Stimulated activated CD8-positive, alpha-beta memory T cell treated with anti-CD3 and anti-CD28 coated beads, Interleukin-15, amount 100 ng/mL, for 24 hours (primary cell): ENCODE results near the gene VPS13C.

Experiments
- DNase-seq: peaks from one replicate; pipeline ENCODE4 v3.0.0-alpha.2; 2020; ENCODE audit warnings: low read depth

Gene VPS13C, protein sequence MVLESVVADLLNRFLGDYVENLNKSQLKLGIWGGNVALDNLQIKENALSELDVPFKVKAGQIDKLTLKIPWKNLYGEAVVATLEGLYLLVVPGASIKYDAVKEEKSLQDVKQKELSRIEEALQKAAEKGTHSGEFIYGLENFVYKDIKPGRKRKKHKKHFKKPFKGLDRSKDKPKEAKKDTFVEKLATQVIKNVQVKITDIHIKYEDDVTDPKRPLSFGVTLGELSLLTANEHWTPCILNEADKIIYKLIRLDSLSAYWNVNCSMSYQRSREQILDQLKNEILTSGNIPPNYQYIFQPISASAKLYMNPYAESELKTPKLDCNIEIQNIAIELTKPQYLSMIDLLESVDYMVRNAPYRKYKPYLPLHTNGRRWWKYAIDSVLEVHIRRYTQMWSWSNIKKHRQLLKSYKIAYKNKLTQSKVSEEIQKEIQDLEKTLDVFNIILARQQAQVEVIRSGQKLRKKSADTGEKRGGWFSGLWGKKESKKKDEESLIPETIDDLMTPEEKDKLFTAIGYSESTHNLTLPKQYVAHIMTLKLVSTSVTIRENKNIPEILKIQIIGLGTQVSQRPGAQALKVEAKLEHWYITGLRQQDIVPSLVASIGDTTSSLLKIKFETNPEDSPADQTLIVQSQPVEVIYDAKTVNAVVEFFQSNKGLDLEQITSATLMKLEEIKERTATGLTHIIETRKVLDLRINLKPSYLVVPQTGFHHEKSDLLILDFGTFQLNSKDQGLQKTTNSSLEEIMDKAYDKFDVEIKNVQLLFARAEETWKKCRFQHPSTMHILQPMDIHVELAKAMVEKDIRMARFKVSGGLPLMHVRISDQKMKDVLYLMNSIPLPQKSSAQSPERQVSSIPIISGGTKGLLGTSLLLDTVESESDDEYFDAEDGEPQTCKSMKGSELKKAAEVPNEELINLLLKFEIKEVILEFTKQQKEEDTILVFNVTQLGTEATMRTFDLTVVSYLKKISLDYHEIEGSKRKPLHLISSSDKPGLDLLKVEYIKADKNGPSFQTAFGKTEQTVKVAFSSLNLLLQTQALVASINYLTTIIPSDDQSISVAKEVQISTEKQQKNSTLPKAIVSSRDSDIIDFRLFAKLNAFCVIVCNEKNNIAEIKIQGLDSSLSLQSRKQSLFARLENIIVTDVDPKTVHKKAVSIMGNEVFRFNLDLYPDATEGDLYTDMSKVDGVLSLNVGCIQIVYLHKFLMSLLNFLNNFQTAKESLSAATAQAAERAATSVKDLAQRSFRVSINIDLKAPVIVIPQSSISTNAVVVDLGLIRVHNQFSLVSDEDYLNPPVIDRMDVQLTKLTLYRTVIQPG (N-terminal part only)

DNA sequence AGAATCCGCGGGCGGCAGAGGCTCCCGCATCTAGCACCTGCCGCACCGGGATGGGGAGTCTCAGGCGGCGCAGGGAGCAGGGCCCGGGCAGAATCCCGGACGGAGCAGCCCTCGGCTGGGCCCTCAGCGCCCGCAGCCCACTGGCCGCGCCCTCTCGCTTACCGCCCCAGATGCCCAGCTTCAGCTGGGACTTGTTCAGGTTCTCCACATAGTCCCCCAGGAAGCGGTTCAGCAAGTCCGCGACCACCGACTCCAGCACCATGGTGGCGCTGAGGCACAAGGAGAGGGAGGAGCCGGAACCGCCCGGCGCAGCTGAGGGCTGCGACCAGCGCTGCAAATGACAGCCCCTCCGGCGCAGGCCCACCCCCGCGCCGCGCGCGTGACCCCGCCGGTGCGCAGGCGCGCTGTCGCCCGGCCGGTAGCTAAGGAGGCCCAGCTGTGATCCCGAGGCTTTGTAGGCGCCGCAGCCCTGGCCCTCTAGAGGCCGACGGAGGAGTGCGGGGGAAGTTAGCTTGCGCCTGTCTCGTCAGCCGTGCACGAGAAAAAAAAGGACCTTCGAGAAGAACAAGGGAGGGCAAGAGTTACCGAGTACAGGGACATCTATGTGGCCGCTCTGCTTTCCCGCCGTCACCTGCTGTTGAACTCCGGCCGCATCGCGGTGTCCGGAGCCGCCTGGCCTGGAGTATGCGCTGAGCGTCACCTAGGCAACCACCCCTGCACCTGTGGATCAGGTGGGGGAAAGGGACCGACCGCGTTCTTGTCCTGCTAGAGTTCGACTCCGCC lies at the start of gene VPS13C:
Gene VPS13C (minus strand): TSS at position 335 of the 783 bp plus-strand sequence. CDS start 73 bp downstream, at position 262.
- peak; percentile 86 for DNase-seq

DNA sequence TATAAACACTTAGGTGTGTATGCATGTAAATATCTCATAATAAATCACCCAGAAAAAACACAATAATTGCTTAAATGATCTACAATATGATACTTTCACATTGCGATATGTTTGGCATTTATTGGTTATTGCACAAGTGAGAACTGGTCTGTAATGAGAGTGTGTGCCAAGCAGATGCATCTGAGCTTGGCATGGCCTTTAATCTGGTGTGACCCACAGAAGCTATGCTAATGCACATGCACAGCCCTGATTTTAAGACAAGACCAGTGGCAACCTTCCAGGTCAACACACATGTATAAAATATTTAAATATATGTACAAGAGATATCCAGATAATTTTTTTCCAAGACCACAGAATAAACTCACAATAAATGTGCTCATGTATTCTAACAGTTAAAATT lies 49.2 kb upstream of the VPS13C start:
- no peak for DNase-seq

DNA sequence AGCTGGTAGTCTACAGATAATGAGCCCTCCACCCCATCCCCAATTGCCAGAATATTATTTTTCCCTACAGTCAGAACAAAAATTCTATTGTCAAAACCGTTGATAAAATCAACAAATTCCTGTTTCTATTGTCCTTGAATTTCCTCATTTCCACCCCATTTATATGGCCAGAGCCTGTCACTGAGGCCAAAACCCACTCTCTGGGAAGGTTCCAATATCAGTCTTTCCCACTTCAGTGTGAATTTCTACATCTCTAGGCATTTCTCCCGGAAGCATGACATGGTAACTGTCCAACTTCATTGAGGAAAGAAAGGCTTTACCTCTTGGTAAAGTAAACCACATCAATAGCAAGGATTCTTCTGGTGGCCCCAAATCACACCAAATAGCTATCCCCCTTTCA lies 48.2 kb upstream of the VPS13C start:
- no peak for DNase-seq

DNA sequence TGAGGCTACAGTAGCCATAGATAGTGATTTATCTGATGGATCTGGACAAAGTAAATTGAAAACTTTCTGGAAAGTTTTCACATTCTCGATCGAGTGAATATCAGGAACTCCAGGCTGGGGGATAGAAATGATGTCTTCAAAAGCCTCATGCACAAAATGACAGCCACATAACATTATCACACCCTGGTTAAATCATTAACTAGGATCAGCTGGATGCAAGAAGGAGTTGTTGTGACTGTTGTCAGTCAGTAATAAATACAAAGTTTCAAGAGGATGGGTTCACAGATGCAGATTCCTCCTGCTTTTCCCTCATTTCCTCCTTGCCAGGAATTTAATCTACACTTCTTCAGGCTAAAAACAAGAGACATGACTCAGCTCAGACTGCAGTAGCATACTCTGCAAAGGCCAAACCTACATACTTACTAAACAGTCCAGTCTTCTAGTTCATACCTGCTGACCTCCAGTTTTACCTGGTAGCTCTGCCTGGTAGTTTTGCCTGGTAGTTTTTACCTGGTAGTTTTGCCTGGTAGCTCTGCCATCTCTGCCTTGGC lies 47.4 kb upstream of the VPS13C start:
- no peak for DNase-seq

DNA sequence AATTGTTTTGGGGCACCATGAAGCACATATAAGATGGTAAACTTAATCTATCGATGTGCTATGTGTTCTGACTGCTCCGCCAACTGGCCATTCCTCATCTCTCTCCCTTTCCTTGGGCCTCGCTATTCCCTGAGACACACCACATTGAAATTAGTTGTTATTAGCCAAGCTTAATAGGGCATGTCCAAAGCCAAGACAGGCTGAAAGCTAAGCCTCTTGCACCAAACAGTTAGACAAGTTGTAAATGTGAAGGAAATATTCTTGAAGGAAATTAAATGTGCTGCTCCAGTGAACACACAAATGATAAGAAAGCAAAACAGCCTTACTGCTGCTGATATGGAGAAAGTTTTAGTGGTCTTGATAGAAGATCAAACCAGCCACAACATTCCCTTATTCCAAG lies 45.8 kb upstream of the VPS13C start:
- no peak for DNase-seq

DNA sequence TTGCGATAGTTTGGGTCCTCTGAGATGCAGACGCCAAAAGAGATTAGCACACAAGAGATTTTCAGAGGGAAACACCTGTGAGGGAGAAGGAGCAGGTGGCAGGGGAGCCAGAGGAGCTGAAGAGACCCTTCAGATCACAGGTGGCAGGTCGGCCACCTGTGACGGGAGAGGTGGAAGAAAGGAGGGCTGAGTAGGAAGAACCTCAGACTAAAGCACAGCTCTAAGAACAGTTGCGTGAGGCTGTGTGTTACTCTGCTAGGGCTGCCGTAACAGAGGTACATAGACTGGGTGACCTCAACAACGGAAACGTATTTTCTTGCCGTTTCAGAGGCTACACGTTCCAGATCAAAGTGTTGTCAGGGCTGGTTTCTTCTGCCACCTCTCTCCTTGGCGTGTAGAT lies 45.0 kb upstream of the VPS13C start:
- DNase-seq, result no peak

DNA sequence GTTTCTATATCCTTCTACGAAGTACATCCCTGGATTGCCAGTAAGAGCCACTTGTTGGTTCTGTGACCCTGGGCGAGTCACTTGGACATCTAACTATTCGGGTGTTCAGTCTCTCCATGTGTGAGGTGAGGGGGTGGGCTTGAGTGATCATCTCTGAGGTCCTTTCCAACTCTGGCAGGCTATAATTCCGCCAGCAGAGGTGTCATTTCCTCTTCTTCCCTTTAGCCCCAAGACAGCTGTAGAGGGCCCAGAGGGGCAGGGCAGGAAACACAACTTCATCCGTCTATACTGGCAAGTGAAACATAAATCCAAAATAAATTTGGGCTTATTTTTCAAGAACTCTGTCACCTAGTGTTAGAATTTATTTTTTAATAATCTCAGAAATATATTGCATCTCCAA lies 44.6 kb upstream of the VPS13C start:
- no peak for DNase-seq

DNA sequence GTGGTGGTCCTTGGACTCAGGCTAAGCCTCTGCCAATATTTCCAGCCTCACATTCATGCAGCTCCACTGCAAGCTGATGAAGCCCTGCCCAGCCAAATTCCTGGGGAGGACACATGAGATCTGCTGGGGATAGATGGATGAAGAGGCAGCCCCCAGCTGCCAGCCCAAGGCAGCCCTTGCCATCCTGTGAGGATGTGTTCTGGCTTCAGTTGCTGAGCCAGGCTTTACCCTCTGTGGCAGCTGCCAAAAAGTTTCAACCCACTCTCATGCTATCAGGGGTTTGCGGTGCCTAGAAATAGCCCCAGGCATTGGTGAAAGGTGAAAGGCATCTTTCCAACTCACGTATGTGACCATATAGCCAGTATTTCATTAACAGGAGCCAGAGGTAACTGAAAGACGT lies 44.2 kb upstream of the VPS13C start:
- no peak for DNase-seq

DNA sequence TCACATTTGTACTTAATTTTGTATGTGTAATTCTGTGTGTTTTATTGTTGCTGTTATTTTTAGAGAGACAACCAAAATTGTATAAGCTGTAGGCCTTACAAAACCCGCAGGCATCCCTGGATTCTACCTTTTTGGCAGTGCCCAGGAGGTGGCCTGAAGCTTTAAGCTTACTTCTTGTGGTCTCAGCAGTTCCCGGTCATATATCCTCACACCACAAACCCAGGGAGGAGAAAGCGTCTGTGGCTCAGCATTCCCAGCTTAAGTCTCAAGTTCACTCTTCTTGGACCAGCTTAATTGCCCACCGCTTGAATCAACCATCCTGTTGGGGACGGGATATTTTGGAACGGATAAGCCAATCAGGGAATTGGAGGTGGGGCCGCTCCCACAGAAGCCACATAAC lies 43.2 kb upstream of the VPS13C start:
- DNase-seq, result no peak

DNA sequence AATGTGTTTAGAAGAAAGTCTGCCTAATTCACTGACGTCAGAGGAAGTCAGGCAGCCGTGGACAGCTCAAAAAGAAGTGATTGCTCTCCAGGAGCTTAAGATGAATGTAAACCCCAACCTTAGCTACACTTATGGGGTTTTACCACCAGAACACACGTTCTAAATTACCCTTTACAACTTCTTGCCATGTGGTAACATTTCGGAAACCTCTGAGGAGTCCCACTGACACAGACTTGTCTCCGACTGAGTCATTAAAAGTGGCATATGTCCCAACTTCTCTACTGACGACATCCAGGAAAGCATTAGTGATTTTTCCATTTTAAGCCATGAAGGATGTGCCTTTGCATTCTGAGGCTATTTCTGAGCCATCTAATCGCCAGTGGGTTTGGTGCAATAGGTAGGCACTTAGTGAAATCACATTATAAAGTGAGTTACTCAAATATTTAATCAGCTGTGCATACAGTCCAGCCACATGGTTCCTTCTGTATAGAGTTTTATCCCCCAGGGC lies 38.9 kb upstream of the VPS13C start:
- no peak for DNase-seq

DNA sequence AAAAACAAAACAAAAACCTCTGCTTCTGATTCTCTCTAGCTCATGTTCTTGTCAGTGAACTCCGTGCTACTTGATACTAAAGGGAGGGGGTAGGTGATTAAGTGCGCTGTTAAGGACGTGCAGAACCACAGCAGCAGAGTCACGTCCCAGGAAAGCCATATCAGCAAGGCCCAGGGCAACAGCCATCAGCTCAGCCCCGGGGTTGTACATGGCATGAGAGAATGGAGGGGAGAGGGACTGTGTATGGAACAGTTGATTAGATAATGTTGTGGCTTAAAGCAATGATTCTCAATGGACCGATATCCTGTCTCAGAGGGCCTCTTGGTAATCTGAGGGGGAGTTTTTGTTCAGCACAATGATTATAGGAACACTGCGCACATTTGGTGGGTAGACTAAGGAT lies 34.1 kb upstream of the VPS13C start:
- DNase-seq, result no peak

DNA sequence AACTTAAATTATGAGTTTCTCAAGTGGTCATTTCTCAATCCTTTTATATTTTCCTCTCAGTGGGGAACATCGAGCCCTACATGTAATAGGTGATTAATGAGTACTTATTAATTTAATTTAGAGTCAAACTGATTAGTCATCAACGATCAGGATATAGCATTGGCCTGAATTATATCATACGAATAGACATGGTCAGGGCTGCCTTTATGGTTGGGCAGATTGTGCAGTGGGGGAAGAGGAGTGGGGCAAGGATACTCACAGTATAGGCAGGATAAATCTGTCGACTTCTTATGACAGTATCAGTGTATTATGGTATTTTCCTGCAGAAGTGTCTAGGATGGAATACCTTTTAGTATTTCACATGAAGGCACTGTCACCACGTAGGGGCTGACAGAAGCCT lies 33.6 kb upstream of the VPS13C start:
- no peak for DNase-seq

DNA sequence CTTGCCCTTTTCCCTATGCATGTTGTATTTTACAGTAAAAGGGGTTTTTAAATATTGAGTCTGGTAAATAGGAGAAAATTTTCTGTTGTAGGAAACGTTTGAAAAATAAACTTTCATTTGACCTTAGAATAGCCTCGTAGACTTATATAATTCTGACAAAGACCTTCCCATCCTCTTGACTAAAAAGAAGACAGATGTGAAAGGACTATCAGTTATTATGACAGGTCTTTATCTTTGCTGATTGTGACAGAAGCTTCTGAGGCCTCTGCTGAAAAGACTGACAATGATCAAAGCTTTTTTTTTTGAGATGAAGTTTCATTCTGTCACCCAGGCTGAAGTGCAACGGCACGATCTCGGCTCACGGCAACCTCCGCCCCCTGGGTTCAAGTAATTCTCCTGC lies 30.7 kb upstream of the VPS13C start:
- no peak for DNase-seq

DNA sequence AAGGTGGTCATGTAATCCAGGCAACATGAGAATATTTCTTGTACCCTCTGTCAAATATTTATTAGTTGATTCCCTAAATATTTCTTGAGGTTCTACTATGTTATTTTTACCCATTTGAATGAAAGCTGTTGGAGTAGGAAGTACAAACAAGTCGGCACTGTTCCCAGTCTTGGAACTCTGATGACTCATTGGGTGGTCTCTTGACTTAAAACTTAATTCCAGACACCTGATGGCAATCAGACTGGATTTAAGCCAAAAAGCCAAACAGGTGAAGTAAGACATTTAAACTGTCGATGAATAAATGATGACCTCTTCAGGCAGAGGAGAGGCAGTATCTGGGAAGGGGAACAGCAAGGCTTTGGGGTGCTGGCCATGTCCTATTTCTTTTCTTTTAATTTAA lies 29.4 kb upstream of the VPS13C start:
- no peak for DNase-seq

DNA sequence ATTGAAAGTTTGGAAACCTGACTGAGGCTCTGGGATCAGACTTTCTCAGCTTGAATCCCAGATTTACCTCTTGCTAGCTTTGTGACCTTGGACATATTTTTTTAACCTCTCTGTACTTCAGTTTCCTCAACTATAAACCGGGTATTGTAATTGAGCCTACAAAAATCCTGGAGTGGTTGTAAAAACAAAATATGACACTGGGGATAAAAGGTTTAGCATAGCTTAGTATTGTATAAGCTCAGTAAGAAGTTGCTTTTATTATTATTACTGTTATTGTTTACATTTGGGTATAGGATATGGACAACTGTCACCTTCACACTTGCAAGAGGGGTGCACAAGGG lies 28.1 kb upstream of the VPS13C start:
- DNase-seq, result no peak

DNA sequence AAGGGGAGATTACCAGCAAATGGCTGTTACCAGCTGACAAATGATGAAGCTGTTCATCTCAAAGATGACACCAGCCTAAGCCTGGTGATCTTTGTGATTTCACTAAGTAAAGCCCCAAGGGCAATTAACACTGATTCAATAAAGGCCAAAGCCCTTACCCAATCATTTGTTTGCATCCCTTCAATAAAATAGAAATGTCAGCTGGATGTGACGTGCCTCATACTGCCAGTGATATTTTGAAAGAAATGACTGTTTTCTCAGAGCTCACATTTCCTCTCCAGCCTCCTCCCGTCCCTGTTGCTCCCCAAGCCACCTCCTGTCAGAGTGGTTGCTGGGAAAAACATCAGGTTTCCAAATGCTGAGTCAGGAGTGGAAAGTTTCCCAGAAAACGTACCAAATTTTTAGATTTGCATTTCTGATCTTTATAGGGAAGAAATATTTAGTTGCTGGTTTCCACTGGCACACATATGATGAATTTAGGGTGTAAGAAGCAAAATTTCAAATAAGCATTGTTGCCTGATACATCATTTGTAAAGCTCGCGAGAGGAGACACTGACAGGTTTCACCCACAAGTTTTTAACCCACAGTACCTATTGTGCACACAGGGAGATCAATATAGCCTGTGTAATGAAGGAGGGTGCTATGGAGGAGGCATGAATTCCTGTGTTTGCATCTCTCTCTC lies 27.6 kb upstream of the VPS13C start:
- DNase-seq, result no peak

DNA sequence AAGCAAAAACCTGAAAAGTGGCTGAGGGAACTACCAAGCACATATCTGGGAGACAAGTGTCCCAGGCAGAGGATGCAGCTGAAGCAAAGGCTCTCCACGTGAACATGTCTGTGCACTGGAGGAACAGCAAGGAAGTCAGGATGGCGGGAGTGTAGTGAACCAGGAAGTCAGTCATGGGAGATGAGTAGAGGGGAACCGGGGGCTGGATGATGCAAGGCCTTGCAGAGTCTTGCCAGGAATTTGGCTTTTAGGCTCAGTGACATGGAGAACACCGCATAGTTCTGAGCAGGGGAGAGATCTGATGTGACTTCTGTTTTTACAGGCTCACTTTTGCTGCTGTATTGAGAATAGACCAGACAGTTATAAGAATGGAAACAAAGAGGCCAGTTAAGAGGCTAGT lies 25.5 kb upstream of the VPS13C start:
- no peak for DNase-seq

DNA sequence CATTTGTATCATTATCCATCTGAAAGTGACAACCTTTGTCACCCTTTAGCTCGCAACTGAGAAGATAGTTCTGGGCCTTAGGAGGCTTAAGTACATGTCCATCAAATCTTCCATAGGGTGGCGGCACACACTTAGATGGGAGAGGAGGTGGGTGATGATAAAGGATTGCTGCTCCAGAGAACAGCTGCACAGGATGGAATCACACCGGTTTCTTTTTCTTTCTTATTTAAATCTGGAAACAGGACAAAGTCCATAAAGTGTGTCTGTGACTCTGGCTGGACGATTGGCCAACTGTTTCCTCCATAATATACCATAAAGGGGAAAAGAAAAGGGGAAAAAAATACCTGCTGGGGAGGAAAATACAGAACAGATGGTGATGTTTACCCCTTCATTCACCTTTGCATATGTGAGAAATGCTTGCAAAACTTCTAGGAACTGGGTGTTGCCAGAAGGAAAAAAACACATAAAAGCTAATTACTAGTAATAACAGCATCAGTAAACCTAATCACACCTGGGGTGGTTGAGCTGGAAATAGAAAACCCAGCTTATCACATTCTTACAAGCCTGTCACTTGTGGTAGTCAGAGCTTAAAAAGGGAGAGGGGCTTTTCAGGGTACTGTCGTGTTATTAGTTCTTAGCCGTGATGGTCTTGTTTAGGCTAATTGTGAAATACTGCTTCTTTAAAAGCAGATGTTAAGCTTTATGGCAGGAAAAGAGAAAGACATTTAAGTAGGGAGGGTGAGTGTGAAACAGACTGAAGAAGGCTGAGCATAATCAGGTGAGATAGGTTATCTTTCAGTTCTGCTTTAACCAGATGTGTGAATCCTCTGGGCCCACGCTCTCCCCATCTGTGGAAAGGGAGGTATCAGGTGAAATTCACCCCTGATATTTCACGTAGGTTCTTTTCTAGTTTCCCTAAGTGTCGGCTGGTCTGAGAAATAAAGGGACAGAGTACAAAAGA lies 23.2 kb upstream of the VPS13C start:
- DNase-seq, result no peak

DNA sequence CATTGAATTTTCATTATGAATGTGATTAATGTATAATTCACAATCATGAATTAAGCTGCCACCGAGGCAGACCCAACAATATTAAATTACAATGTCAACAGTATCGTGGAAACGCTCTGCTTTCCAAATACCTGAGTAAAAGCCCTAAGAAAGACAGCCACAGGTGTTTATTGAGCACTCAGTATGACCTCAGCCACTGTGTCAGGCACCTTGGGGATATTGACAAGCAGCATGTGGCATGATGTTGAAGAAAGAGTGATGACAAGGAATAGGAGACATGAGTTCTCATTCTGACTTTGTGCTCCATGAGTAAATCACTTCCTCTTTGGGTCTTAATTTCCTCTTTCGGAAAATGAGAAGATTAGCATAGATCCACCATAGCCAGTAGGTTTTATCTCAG lies 19.3 kb upstream of the VPS13C start:
- DNase-seq, result no peak
